CD8-positive, alpha-beta memory T cell (primary cell): Measurements from ENCODE around the gene GRIN1. TPM values are rescaled to one million over a fixed set of nuclear protein-coding genes. Genes with fewer than 3 reads are reported as not detected.

Experiments used
- CTCF ChIA-PET: fragments of 350-600 bp; sonication (Branson Sonifier 250); formaldehyde crosslinking; loops from one replicate; lab custom pipeline; 2021; ENCODE audit warnings: antibody characterized with exemption; lab: Charles Lee
- POLR2A ChIA-PET: fragments of 350-600 bp; sonication (Branson Sonifier 250); formaldehyde crosslinking; loops from one replicate; lab custom pipeline; 2021; ENCODE audit warnings: antibody characterized with exemption; lab: Charles Lee
- DNase-seq, 5 donors: peaks; one replicate each; pipeline versions ENCODE4 v3.0.0 to v3.0.0-alpha.2; 2020 to 2022; ENCODE audit warnings: mixed read lengths in 1 of 5
- H3K27ac ChIP-seq: one replicate; pipeline ENCODE4 v1.7.0; 2013; ENCODE audit warnings: low read depth, mild to moderate bottlenecking, low read length, moderate library complexity
- H3K27me3 ChIP-seq: 2 replicates; pipeline ENCODE4 v1.7.0; 2013; ENCODE audit warnings: low read length, mild to moderate bottlenecking; ENCODE audit not compliant: insufficient read depth, poor library complexity, severe bottlenecking
- H3K36me3 ChIP-seq: 2 replicates; pipeline ENCODE4 v1.7.0; 2013; ENCODE audit warnings: mild to moderate bottlenecking, low read length, moderate library complexity; ENCODE audit not compliant: insufficient read depth
- H3K4me1 ChIP-seq: 2 replicates; pipeline ENCODE4 v1.7.0; 2013; ENCODE audit warnings: mild to moderate bottlenecking, low read length, moderate library complexity; ENCODE audit not compliant: insufficient read depth
- H3K4me3 ChIP-seq: 2 replicates; pipeline ENCODE4 v1.7.0; 2013; ENCODE audit warnings: mild to moderate bottlenecking, low read length
- H3K9me3 ChIP-seq: 2 replicates; pipeline ENCODE4 v1.7.0; 2013; ENCODE audit warnings: mild to moderate bottlenecking, low read length
- H3K27ac Mint-ChIP-seq, 8 donors: one replicate each; pipeline ENCODE4 v1.8.0; 2020 to 2021; ENCODE audit warnings: mixed read lengths in 8 of 8, mild to moderate bottlenecking in 6 of 8, inconsistent platforms in 3 of 8, moderate library complexity in 3 of 8
- H3K27me3 Mint-ChIP-seq, 2 donors: one replicate each; pipeline ENCODE4 v1.8.0; 2020 to 2021; ENCODE audit warnings: mixed read lengths in 2 of 2, mild to moderate bottlenecking in 1 of 2, moderate library complexity in 1 of 2
- H3K36me3 Mint-ChIP-seq, 3 donors: one replicate each; pipeline ENCODE4 v1.8.0; 2020 to 2021; ENCODE audit warnings: mixed read lengths in 3 of 3, inconsistent platforms in 1 of 3, mild to moderate bottlenecking in 1 of 3
- H3K4me1 Mint-ChIP-seq, 3 donors: one replicate each; pipeline ENCODE4 v1.8.0; 2020 to 2021; ENCODE audit warnings: mixed read lengths in 3 of 3, inconsistent platforms in 1 of 3, mild to moderate bottlenecking in 1 of 3
- H3K4me3 Mint-ChIP-seq, 7 donors: one replicate each; pipeline ENCODE4 v1.8.0; 2020 to 2021; ENCODE audit warnings: mixed read lengths in 7 of 7, mild to moderate bottlenecking in 6 of 7, moderate library complexity in 4 of 7, inconsistent platforms in 2 of 7
- H3K9me3 Mint-ChIP-seq, 5 donors: one replicate each; pipeline ENCODE4 v1.8.0; 2020 to 2022; ENCODE audit warnings: mixed read lengths in 5 of 5, mild to moderate bottlenecking in 3 of 5, moderate library complexity in 2 of 5, inconsistent platforms in 1 of 5
- polyA plus RNA-seq: library from polyadenylated mRNA; unstranded; fragments of 300-500 nt; fragmentation: Illumina TruSeq; gene quantifications from one replicate; pipeline ENCODE4 v1.2.3, GENCODE V29; 2021
- total RNA-seq, 2 experiments: library from RNA; stranded (reverse); gene quantifications; one replicate each; pipeline ENCODE4 v1.2.3, GENCODE V29; 2021

GRIN1 gene
- total and polyA plus RNA-seq, 3 experiments from 2014 or later = not detected

DNA sequence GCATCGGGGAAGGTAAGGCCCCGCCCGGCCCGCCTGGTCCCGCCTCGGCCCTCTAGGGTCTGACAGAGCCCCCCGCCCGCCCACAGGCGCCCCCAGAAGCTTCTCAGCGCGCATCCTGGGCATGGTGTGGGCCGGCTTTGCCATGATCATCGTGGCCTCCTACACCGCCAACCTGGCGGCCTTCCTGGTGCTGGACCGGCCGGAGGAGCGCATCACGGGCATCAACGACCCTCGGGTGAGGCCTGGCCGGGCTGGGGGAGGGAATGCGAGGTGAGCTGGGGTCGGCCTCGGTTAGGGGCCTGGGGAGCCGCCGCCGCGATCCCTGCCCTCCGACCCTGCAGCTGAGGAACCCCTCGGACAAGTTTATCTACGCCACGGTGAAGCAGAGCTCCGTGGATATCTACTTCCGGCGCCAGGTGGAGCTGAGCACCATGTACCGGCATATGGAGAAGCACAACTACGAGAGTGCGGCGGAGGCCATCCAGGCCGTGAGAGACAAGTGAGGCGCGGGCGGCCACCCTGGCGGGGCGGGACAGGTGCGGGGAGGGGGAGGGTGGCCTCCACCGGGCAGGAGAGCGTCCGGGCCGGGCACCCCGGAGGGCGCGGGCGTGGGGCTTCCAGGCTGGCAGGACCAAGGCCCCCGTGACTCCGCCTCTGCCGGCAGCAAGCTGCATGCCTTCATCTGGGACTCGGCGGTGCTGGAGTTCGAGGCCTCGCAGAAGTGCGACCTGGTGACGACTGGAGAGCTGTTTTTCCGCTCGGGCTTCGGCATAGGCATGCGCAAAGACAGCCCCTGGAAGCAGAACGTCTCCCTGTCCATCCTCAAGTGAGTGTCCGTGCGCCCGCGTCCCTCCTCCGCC, 23.8 kb downstream of the GRIN1 start:
- Histone ChIP-seq H3K9me3 (no peaks in the 10 kb centered on the region), H3K36me3 (no peaks in the 10 kb centered on the region), H3K4me3 (no peak overlapping the region), H3K4me1 (peaks cover 6% of the 10 kb centered on the region), H3K27me3 (peaks cover 31% of the 10 kb centered on the region), H3K27ac (no peak overlapping the region)
- Mint-ChIP-seq H3K4me3 (peak overlapping the region in 1 of 7 donors; percentile 74), H3K36me3 (no peaks in the 10 kb centered on the region), H3K9me3 (peaks cover 0 to 2% (median 0%) of the 10 kb centered on the region in 5 donors), H3K27ac (no peak overlapping the region), H3K4me1 (peaks cover 0 to 23% (median 11%) of the 10 kb centered on the region in 3 donors), H3K27me3 (peaks cover 36 to 40% of the 10 kb centered on the region in 2 donors)
- ChIA-PET CTCF (interaction anchor here (1.1 kb wide), 1 partner anchor 12 kb away, joined by 3 read pairs; no protein-coding TSS in a partner anchor), POLR2A (no interaction called here)
- DNase-seq = no peak

DNA sequence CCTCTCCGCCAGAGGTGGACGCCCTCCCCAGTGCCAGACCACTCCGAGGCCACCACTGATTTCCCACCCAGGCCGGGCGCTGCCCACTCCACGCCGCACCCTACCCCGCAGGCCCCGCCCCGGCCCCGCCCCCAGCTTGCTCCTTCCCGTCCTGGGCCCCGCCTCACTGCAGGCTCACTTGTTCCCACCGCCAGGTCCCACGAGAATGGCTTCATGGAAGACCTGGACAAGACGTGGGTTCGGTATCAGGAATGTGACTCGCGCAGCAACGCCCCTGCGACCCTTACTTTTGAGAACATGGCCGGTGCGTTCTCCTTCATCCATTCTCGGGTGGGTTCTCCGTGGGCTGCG, 24.4 kb downstream of the GRIN1 start:
- POLR2A ChIA-PET = no interaction called here
- peak overlapping the region in 2 of 8 donors; percentile 43 to 50 for H3K27ac Mint-ChIP-seq

GRCh38 chr9:137163805-137164204, 24.9 kb downstream of the GRIN1 start:
- no peaks in the 10 kb centered on the region for H3K36me3 Mint-ChIP-seq
- peaks cover 0 to 16% (median 6%) of the 10 kb centered on the region in 3 donors for H3K4me1 Mint-ChIP-seq
- Histone ChIP-seq H3K9me3 (no peaks in the 10 kb centered on the region), H3K36me3 (no peaks in the 10 kb centered on the region), H3K4me1 (peaks cover 1% of the 10 kb centered on the region), H3K27ac (no peak overlapping the region), H3K4me3 (no peak overlapping the region), H3K27me3 (peaks cover 25% of the 10 kb centered on the region)
- H3K9me3 Mint-ChIP-seq = peaks cover 0 to 2% (median 0%) of the 10 kb centered on the region in 5 donors
- CTCF ChIA-PET = interaction anchor here (1.1 kb wide), 1 partner anchor 11 kb away, joined by 3 read pairs; no protein-coding TSS in a partner anchor
- POLR2A ChIA-PET = no interaction called here
- DNase-seq = no peak
- no peak overlapping the region for H3K4me3 Mint-ChIP-seq
- H3K27me3 Mint-ChIP-seq = peaks cover 29 to 36% of the 10 kb centered on the region in 2 donors
- peak overlapping the region in 1 of 8 donors; percentile 50 for H3K27ac Mint-ChIP-seq

More for the DNA sequence above, 24.4 kb downstream of the GRIN1 start:
- no peaks in the 10 kb centered on the region for H3K36me3 ChIP-seq
- H3K9me3 Mint-ChIP-seq = peaks cover 0 to 2% (median 0%) of the 10 kb centered on the region in 5 donors
- peaks cover 31 to 34% of the 10 kb centered on the region in 2 donors for H3K27me3 Mint-ChIP-seq
- no peaks in the 10 kb centered on the region for H3K9me3 ChIP-seq
- H3K27me3 ChIP-seq = peaks cover 28% of the 10 kb centered on the region
- no peak overlapping the region for H3K4me3 ChIP-seq
- peak overlapping the region in 1 of 7 donors; percentile 74 for H3K4me3 Mint-ChIP-seq
- H3K4me1 Mint-ChIP-seq = peaks cover 0 to 17% (median 7%) of the 10 kb centered on the region in 3 donors
- CTCF ChIA-PET = interaction anchor here (1.1 kb wide), 1 partner anchor 11 kb away, joined by 3 read pairs; no protein-coding TSS in a partner anchor
- H3K36me3 Mint-ChIP-seq = no peaks in the 10 kb centered on the region
- no peak for DNase-seq
- H3K4me1 ChIP-seq = peaks cover 6% of the 10 kb centered on the region
- no peak overlapping the region for H3K27ac ChIP-seq

DNA sequence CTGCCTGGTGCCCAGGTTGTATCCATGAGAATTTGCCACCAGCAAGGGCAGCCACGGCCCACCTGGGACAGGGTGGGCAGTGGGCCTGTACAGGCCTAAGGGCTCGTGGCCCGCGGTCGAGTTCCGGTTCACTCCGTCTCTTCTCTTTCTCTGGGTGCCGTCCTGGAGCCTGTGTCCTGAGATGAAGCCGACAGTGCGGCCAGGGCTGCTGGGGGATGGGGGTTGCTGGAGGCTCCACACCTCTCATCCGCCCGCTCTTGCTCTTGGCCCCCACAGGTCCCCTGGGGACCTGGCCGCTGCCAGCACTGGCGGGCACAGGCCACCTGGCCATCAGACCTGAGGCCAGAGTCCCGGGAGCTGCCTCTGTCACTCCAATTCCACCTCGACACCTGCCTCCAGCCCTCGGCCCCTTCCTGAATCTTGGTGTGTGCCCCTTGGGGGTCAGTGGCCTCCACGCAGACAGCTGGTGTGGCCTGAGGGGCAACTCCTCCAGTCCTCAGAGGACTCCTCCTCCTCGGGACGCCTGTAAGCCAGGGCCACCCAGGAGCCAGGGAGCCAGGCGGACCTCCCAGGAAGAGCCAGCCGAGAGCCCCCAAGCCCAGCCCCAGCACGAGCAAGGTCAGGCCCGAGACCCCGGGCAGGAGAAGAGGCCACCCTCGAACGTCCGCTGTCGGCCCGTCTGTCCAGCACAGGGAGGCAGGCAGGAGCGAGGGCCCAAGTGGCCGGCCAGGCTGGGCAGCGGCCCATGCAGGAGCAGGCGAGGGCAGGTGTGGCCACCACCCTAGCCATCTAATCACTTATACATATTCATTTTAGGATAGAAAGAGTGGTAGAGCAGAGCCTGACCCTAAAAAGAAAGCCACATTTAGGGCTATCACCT, 25.7 kb downstream of the GRIN1 start:
- H3K27ac Mint-ChIP-seq = no peak overlapping the region
- H3K4me1 Mint-ChIP-seq = peaks cover 0 to 12% (median 0%) of the 10 kb centered on the region in 3 donors
- no peak overlapping the region for H3K4me3 ChIP-seq
- peaks cover 0 to 1% (median 0%) of the 10 kb centered on the region in 5 donors for H3K9me3 Mint-ChIP-seq
- peaks cover 24 to 29% of the 10 kb centered on the region in 2 donors for H3K27me3 Mint-ChIP-seq
- H3K27me3 ChIP-seq = peaks cover 23% of the 10 kb centered on the region
- H3K27ac ChIP-seq = no peak overlapping the region
- no peaks in the 10 kb centered on the region for H3K9me3 ChIP-seq
- ChIA-PET CTCF (no interaction called here), POLR2A (no interaction called here)
- no peak overlapping the region for H3K4me3 Mint-ChIP-seq
- H3K36me3 Mint-ChIP-seq = no peaks in the 10 kb centered on the region
- H3K36me3 ChIP-seq = no peaks in the 10 kb centered on the region
- no peak for DNase-seq
- H3K4me1 ChIP-seq = no peaks in the 10 kb centered on the region

DNA sequence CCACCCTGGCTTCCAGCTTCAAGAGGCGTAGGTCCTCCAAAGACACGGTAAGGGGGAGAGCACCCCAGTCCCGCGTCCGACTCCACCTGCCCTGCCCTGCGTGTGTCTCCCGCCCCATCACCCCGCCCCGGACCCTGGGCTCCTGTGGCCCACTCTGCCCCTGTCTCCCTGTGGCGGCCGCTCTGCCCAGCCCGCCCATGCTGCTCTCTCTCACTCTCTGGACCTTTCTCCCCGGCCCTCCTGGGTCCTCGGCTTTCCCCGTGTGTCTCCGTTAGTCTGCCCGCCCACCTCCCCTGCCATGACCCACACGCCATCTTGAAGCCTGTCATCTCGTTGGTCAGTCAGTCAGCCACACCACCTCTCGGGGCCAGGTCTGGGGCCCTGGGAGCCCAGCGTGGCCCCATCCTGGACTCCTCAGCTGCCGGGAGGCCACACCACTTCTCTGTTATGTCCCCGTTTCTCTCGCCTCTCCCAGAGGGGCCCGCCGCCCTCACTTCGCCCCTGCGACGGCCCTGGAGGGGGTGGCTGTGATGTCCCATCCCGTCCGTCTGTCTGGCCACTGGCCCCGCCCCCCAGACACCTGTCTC, 26.4 kb downstream of the GRIN1 start:
- H3K36me3 ChIP-seq = no peaks in the 10 kb centered on the region
- CTCF ChIA-PET = no interaction called here
- H3K4me1 Mint-ChIP-seq = peaks cover 0 to 10% (median 0%) of the 10 kb centered on the region in 3 donors
- H3K27ac ChIP-seq = no peak overlapping the region
- no peaks in the 10 kb centered on the region for H3K9me3 ChIP-seq
- H3K4me3 ChIP-seq = no peak overlapping the region
- H3K9me3 Mint-ChIP-seq = peaks cover 0 to 1% (median 0%) of the 10 kb centered on the region in 5 donors
- H3K27me3 Mint-ChIP-seq = peaks cover 22 to 26% of the 10 kb centered on the region in 2 donors
- no peaks in the 10 kb centered on the region for H3K36me3 Mint-ChIP-seq
- H3K4me3 Mint-ChIP-seq = no peak overlapping the region
- H3K4me1 ChIP-seq = no peaks in the 10 kb centered on the region
- no peak for DNase-seq
- H3K27ac Mint-ChIP-seq = no peak overlapping the region
- POLR2A ChIA-PET = no interaction called here
- H3K27me3 ChIP-seq = peaks cover 28% of the 10 kb centered on the region

- H3K4me3 ChIP-seq = no peak overlapping the region
- H3K4me1 ChIP-seq = no peaks in the 10 kb centered on the region
- POLR2A ChIA-PET = no interaction called here
- H3K27me3 ChIP-seq = peaks cover 32% of the 10 kb centered on the region
- Mint-ChIP-seq H3K27ac (no peak overlapping the region), H3K4me3 (peak overlapping the region in 2 of 7 donors; percentile 12 to 43), H3K4me1 (peaks cover 0 to 10% (median 0%) of the 10 kb centered on the region in 3 donors), H3K27me3 (peaks cover 19 to 28% of the 10 kb centered on the region in 2 donors), H3K9me3 (peaks cover 0 to 1% (median 0%) of the 10 kb centered on the region in 5 donors), H3K36me3 (no peaks in the 10 kb centered on the region)
- CTCF ChIA-PET = interaction anchor here (0.7 kb wide), 1 partner anchor 70 kb away, joined by 4 read pairs; no protein-coding TSS in a partner anchor
- no peaks in the 10 kb centered on the region for H3K9me3 ChIP-seq
- no peaks in the 10 kb centered on the region for H3K36me3 ChIP-seq
- no peak overlapping the region for H3K27ac ChIP-seq
- no peak for DNase-seq
Measured at GRCh38 chr9:137166380-137167229, 27.7 kb downstream of the GRIN1 start.

GRCh38 chr9:137167277-137167746, 28.4 kb downstream of the GRIN1 start:
- ChIA-PET CTCF (interaction anchor here (1.1 kb wide), 1 partner anchor 27 kb away, joined by 3 read pairs; no protein-coding TSS in a partner anchor), POLR2A (no interaction called here)
- peaks cover 0 to 10% (median 0%) of the 10 kb centered on the region in 3 donors for H3K4me1 Mint-ChIP-seq
- DNase-seq = no peak
- no peak overlapping the region for H3K27ac ChIP-seq
- H3K27me3 Mint-ChIP-seq = peaks cover 17 to 28% of the 10 kb centered on the region in 2 donors
- no peak overlapping the region for H3K27ac Mint-ChIP-seq
- H3K9me3 ChIP-seq = no peaks in the 10 kb centered on the region
- H3K4me3 Mint-ChIP-seq = no peak overlapping the region
- peaks cover 32% of the 10 kb centered on the region for H3K27me3 ChIP-seq
- peaks cover 0 to 1% (median 0%) of the 10 kb centered on the region in 5 donors for H3K9me3 Mint-ChIP-seq
- H3K36me3 ChIP-seq = no peaks in the 10 kb centered on the region
- H3K36me3 Mint-ChIP-seq = no peaks in the 10 kb centered on the region
- no peak overlapping the region for H3K4me3 ChIP-seq
- no peaks in the 10 kb centered on the region for H3K4me1 ChIP-seq
